NCI-H2107 treated with DMSO at 0.1 percent for 48 hours (cell line): ENCODE results near the gene ARID5B.

Experiments used
- DNase-seq: peaks from one replicate; lab custom pipeline; 2025; ENCODE audit not compliant: unreplicated experiment; lab: John Stamatoyannopoulos, UW

The ARID5B gene

DNA sequence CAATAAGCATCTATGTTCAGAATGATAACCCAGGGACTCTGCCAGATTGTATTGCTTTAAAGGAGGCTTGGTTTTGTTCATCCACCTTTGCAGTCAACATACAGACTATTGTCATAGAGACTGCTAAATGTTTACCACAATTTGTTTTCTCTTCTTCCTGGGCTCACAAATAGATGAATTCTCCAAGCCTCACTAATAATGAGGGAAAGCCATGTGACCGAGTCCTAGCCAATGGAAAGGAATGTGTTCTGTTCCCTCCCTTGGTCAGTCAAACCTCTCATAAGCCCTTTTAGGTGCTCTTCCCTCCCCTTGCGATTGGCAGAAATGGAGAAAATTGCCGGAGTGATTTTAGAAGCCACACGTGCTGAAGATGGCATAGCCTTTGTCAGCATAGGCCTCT, 230.2 kb downstream of the ARID5B start:
- no peak for DNase-seq

DNA sequence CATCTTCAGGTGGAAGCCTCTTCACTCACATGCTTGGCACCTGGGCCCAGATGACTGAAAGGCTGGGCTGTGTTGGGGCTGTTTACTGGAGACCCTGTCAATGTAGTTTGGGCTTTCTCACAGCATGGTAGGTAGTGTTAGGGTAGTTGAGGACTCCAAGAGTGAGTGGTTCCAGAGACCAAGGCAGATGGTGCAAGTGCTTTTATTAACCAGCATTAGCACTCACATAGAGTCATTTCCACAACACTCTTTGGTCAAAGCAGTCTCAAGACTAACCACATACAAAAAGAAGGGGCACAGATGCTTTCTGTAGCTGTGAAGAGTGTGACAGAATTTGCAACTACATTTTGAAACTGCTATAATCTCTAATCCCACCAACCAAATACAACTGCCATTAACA, 232.1 kb downstream of the ARID5B start:
- DNase-seq = no peak

DNA sequence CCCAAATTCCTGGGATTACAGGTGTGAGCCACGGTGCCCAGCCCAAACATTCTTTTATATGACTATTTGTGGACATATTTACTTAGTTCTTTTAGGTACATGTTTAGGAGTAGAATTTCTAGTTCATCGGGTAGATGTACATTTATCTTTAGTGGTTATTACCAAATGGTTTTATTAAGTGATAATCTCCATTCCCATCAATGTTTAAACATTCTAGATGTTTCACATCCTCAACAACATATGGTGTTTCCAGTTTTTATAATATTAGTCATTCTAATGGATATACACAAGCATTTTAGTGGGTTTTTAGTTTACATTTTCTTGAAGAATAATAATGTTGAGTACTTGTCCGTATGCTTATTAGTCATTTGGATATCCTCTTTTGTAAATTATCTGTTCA, 235.4 kb downstream of the ARID5B start:
- DNase-seq = no peak
